Stimulated activated CD4-positive, alpha-beta T cell treated with anti-CD3 and anti-CD28 coated beads, Interleukin-1b, Interleukin-23, amount 100 ng/mL, for 24 hours (primary cell): ENCODE measurements around the gene INSR.
"Not testable (repeated sequence)": the region's sequence is repeated elsewhere in the genome, so short reads cannot be mapped to it uniquely, and the experiment has no call there.

ENCODE experiments used
- DNase-seq, 4 experiments: peaks; one replicate each; pipeline ENCODE4 v3.0.0-alpha.2; 2020; ENCODE audit warnings: low read depth in 4 of 4, low spot score in 1 of 4

The INSR gene

GRCh38 chr19:7104747-7105447, 189.3 kb downstream of the INSR start:
- no peak for DNase-seq

DNA sequence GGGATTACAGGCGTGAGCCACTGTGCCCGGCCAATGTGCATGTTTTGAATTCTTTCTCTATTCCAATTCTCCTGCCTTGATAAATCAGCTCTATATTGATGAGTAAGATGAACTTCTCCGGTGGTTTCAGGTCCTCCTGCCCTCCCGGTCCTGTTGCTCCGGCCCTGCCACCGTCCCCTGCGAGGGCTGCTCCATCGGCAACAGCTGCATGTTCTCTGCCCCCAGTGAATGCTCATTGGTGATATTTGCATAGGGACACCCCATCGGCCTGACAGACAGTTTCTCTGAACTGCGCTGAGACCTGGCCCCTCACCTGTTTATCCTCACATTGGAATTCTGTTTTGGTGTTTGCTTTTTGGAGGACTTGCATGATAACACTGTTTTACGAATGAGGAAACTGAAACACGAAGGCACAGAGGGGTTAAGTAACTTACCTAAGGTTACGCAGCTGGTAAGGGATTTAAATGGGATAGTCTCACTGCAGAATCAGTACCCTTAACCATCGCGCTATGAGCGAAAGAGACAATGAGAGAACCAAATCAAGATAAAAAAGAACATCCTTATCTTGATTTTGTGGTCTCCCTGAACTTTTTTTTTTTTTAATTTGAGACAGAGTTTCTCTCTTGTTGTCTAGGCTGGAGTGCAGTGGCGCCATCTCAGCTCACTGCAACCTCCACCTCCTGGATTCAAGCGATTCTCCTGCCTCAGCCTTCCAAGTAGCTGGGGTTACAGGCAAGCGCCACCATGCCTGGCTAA, 192.5 kb downstream of the INSR start:
- DNase-seq: no peak

GRCh38 chr19:7099597-7099921, 194.7 kb downstream of the INSR start:
- peak in 3 of 4 experiments; percentile 53 to 75 (median 69) for DNase-seq

- peak; percentile 63 to 85 (median 83) for DNase-seq
Measured at GRCh38 chr19:7098701-7099596, 195.3 kb downstream of the INSR start.

GRCh38 chr19:7098096-7098495, 196.1 kb downstream of the INSR start:
- DNase-seq: no peak

DNA sequence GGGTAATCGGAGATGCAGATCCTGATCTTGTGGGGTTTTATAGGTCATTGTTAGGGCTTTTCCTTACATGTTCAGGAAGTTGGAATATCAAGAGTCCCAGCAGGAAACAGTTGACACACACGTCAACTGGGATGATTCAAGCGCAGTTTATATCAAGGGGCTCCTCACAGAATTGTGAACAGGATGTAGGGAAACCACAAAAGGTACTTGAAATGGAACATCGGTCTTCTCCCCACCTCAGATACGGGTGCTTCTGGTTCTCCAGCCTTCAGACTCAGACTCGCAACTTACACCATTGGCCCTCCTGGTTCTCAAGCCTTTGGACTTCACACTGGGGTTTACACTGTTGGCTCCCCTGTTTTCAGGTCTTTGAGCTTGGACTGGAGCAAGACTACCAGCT, 205.2 kb downstream of the INSR start:
- no peak for DNase-seq

DNA sequence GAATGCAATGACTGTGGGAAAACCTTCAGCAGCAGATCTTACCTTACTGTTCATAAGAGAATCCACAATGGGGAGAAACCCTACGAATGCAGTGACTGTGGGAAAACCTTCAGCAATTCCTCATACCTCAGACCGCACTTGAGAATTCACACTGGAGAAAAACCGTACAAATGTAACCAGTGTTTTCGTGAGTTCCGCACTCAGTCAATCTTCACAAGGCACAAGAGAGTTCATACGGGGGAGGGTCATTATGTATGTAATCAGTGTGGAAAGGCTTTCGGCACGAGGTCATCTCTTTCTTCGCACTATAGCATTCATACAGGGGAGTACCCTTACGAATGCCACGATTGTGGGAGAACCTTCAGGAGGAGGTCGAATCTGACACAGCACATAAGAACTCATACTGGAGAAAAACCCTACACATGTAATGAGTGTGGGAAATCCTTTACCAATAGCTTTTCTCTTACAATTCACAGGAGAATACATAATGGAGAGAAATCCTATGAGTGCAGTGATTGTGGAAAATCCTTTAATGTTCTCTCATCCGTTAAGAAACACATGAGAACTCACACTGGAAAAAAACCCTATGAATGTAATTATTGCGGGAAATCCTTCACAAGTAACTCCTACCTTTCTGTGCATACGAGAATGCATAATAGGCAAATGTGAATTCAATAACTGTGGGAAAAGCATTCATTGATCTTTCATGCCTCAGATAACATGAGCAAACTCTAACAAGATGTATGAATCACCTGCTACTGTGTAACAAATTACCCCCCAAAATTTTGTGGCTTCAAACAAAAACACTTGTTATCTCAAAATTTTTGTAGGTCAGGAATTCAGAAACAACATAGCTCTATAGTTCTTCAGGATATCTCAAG, 210.9 kb downstream of the INSR start:
- DNase-seq: no peak

DNA sequence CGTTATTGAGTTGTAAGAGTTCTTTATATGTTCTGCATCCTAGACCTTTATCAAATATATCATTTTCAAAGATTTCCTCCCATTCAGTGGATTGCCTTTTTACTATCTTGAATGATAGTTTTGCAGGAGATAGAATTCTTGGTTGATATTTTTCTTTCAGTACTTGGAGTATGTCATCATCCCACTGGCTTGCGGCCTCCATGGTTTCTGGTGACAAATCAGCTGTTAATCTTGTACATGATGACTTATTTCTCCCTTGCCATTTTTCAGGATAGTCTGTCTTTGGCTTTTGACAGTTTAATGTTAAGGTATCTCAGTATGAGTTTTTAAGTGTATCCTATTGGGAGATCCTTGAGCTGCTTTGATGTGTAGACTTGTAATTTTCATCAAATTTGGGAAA, 216.2 kb downstream of the INSR start:
- DNase-seq: no peak

GRCh38 chr19:7076151-7076550, 218.1 kb downstream of the INSR start:
- DNase-seq: no peak

GRCh38 chr19:7074705-7075282, 219.4 kb downstream of the INSR start:
- no peak for DNase-seq

DNA sequence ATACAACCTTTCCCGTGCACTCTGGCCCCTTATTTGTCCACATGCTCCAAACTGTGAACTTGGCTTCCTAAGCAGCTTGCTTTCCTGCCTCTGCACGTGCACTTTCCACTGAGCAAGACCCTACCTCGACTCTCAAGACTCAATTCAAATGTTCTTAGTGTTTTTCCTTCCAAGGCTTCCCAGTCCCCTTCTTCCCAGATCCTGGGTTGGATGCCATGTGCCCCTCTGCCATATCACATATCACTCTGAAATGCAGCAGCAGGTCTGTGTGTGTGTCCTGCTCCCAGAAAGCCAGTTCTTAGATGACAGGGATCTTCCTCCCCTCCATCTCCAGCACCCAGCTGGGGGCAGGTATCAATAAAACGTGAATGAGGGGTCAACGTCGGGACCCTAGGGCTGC, 221.7 kb downstream of the INSR start:
- DNase-seq: no peak

- no peak for DNase-seq
Measured at GRCh38 chr19:7069904-7070226, 224.3 kb downstream of the INSR start.

DNA sequence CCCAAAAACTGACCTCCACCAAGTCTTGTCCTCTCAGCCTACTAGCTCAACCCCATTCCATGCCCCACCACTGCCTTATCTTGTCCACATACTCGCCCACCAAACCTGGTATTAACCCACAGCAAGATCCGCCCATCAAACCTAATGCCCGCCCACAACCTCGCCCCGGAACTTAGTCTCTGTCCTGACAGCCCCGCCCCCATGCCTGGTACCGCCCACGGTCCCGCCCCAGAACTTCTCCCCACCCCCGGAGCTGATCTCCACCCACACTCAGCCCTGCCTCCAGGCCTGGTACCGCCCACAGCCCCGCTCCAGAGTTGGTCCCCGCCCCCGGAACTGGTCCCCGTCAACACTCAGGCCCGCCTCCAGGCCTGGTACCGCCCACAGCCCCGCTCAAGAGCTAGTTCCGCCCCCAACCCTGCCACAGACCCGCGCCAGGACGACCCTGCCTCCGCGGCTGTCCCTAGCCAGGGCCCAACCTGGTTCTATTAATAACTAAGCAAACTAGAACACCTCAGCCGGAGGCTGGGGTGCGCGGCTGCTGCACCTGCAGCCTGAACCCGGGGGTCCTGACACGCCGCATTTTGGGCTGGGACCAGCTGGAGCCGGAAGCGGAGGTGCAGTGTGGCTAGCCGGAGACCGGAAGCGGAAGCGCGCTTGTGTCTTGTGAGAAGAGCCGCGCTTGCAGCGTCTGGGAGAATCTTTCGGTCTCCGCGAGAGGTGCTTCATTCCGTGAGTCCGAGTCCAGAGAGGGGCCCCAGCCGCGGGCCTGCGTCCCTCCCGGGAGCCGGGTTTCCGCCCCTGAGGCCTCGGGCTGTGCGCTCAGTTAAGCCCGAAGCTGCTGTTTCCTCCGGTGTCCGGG, 224.9 kb downstream of the INSR start, which contains the start of gene ZNF557:
ZNF557 (plus strand) TSS at position 662 of the 862 bp plus-strand sequence. CDS start 5,372 bp downstream, outside the sequence.
- peak; percentile 91 to 99 (median 98) for DNase-seq

DNA sequence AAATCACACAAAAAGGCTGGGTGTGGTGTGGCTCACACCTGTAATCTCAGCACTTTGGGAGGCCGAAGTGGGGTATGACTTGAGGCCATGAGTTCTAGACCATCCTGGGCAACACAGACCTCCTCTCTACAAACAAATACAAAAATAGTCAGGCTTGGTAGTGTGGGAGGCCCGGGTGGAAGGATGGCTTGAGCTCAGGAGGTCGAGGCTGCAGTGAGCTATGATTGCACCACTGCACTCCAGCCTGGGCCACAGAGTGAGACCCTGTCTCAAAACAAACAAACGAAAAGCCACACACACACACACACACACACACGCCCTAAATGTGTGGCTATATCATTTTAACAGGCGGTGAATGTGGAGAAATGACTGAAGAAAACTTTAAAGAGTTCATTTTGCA, 225.6 kb downstream of the INSR start:
- no peak for DNase-seq

DNA sequence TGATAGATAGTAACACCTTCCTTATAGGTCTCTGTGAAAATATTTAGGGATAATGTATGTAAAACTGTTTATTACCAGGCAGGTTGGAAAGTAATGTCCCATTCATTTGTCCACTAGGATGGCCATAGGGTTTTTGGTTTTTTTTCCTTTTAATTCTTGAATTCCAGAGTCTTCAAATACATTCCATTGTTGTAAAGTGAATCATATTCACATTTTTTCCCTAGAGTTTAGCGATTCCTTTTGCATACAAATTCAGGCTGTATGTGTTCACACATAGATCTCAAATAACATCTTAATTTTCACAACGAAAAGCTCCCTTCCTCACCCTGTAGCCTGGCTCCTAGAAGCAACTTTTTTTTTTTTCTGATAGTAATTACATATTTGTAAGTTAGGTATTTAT, 226.5 kb downstream of the INSR start:
- no peak for DNase-seq

DNA sequence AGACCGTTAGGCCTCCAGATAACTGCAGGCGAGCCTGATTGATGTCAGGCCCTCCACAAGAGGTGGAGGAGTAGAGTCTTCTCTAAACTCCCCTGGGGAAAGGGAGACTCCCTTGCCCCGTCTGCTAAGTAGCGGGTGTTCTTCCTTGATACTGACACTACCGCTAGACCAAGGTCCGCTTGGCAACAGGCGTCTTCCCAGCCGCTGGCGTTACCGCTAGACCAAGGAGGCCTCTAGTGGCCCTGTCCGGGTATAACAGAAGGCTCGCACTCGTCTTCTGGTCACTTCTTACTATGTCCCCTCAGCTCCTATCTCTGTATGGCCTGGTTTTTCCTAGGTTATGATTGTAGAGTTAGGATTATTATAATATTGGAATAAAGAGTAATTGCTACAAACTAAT, 227.1 kb downstream of the INSR start:
- not testable (repeated sequence) for DNase-seq

GRCh38 chr19:7063764-7064418, 230.3 kb downstream of the INSR start:
- no peak for DNase-seq

DNA sequence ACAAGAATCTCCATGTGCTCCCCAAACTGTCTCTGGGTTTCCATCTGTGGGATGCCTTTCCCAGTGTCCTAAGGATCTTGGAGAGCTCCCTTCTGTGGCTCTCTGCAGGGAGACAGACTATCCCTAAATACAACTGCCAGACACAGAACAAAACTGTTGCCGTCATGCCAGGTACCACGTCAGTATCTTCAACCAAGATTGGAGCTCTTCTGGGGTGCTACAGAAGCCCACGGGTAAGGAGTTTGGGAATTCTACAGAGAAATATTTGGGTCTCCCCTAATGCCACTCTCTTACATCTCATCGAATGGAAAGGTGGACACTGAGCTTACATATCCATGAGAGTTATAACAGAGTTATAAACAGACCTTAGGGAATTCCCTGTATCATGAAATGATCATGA, 230.9 kb downstream of the INSR start:
- no peak for DNase-seq
